H1 (cell line): ENCODE data around the gene TBC1D22A. TPM values are rescaled to one million over a fixed set of nuclear protein-coding genes. Genes with fewer than 3 reads are reported as not detected.

ENCODE experiments used
- CTCF ChIA-PET: fragments of 300-600 bp; sonication (Branson Sonifier 250); formaldehyde crosslinking; loops from one replicate; lab custom pipeline; 2021; ENCODE audit not compliant: partially characterized antibody; lab: Charles Lee
- POLR2A ChIA-PET: fragments of 300-600 bp; sonication (Branson Sonifier 250); formaldehyde crosslinking; loops from one replicate; lab custom pipeline; 2021; ENCODE audit warnings: inconsistent platforms; ENCODE audit not compliant: partially characterized antibody; lab: Charles Lee
- DNase-seq, 2 experiments: peaks; one replicate each; pipeline versions ENCODE4 v3.0.0 to v3.0.0-alpha.2; 2010 to 2022; ENCODE audit warnings: low spot score in 2 of 2, low read depth in 1 of 2, mixed read lengths in 1 of 2
- FAIRE-seq: peaks from 2 replicates; lab custom pipeline; 2011; peaks lifted over from hg19 to GRCh38; lab: Jason Lieb, UNC
- H2AFZ ChIP-seq: 2 replicates; pipeline ENCODE4 v1.8.1; 2012; ENCODE audit warnings: low read length, inconsistent platforms
- H2AK5ac ChIP-seq: 2 replicates; pipeline ENCODE4 v1.6.1; 2013; ENCODE audit warnings: low read depth, low read length
- H2BK120ac ChIP-seq: replicated peaks from 2 replicates; pipeline ENCODE3; 2013; ENCODE audit warnings: low read depth, low read length, inconsistent platforms
- H2BK12ac ChIP-seq: 2 replicates; pipeline ENCODE4 v1.6.1; 2013; ENCODE audit warnings: low read depth, low read length
- H2BK15ac ChIP-seq: 2 replicates; pipeline ENCODE4 v1.6.1; 2013; ENCODE audit warnings: low read length
- H2BK20ac ChIP-seq: 2 replicates; pipeline ENCODE4 v1.6.1; 2013; ENCODE audit warnings: low read length
- H2BK5ac ChIP-seq: 2 replicates; pipeline ENCODE4 v1.6.1; 2013; ENCODE audit warnings: low read depth, low read length
- H3K14ac ChIP-seq: 2 replicates; pipeline ENCODE4 v1.6.1; 2013; ENCODE audit warnings: inconsistent platforms; ENCODE audit not compliant: insufficient read length
- H3K18ac ChIP-seq: 2 replicates; pipeline ENCODE4 v1.6.1; 2013; ENCODE audit warnings: low read length; ENCODE audit errors: extremely low read depth
- H3K23ac ChIP-seq: 2 replicates; pipeline ENCODE4 v1.6.1; 2013; ENCODE audit warnings: inconsistent platforms; ENCODE audit not compliant: insufficient read length
- H3K23me2 ChIP-seq: 2 replicates; pipeline ENCODE4 v1.6.1; 2013; ENCODE audit warnings: low read depth, low read length
- H3K27ac ChIP-seq: 2 replicates; pipeline ENCODE4 v1.6.1; 2011; ENCODE audit warnings: low read depth, low read length, inconsistent platforms
- H3K27me3 ChIP-seq, 4 experiments: replicated peaks in 1 of 4; 1 replicate in 1 of 4; 2 replicates in 3 of 4; pipeline versions ENCODE4 v1.6.1 to v1.8.1; 2011 to 2013; ENCODE audit warnings: low read length in 3 of 4, mild to moderate bottlenecking in 3 of 4, inconsistent platforms in 2 of 4, mixed read lengths in 2 of 4, moderate library complexity in 1 of 4; ENCODE audit not compliant: control insufficient read depth in 3 of 4, insufficient read depth in 3 of 4; ENCODE audit errors: extremely low read depth in 1 of 4
- H3K36me3 ChIP-seq, 4 experiments: 2 replicates each; pipeline versions ENCODE4 v1.6.1 to v1.8.1; 2011 to 2013; ENCODE audit warnings: mild to moderate bottlenecking in 4 of 4, low read length in 3 of 4, moderate library complexity in 2 of 4, control low read depth in 1 of 4, inconsistent platforms in 1 of 4; ENCODE audit not compliant: insufficient read depth in 4 of 4, control insufficient read depth in 2 of 4
- H3K4ac ChIP-seq: replicated peaks from 2 replicates; pipeline ENCODE3; 2013; ENCODE audit warnings: low read length, low read depth, mixed read lengths, inconsistent platforms; ENCODE audit not compliant: insufficient read length
- H3K4me1 ChIP-seq, 4 experiments: replicated peaks in 1 of 4; 1 replicate in 1 of 4; 2 replicates in 3 of 4; pipeline versions ENCODE4 v1.6.1 to v1.8.1; 2011 to 2013; ENCODE audit warnings: low read length in 3 of 4, inconsistent platforms in 2 of 4, mixed read lengths in 1 of 4; ENCODE audit not compliant: insufficient read depth in 4 of 4, control insufficient read depth in 3 of 4
- H3K4me2 ChIP-seq, 2 experiments: 2 replicates each; pipeline versions ENCODE4 v1.6.1 to v1.8.1; 2011 to 2013; ENCODE audit warnings: low read depth in 2 of 2, low read length in 2 of 2, control low read depth in 1 of 2, inconsistent platforms in 1 of 2, mild to moderate bottlenecking in 1 of 2; ENCODE audit not compliant: insufficient read depth in 1 of 2
- H3K4me3 ChIP-seq, 4 experiments: fragments of 200-600, 300-600 bp in 1 of 4; sonication (generic), shearing (Covaris generic), sonication (Bioruptor Twin) in 1 of 4; 2 replicates each; pipeline versions ENCODE4 v1.5.1 to v1.8.1; 2011 to 2016; ENCODE audit warnings: low read length in 4 of 4, low read depth in 3 of 4, control low read depth in 2 of 4, inconsistent platforms in 2 of 4, mild to moderate bottlenecking in 2 of 4, mixed read lengths in 1 of 4, moderate library complexity in 1 of 4; ENCODE audit not compliant: insufficient read depth in 2 of 4; ENCODE audit errors: extremely low read depth in 1 of 4
- H3K56ac ChIP-seq: replicated peaks from 2 replicates; pipeline ENCODE3; 2013; ENCODE audit warnings: low read depth, mild to moderate bottlenecking, mixed read lengths, low read length, inconsistent platforms; ENCODE audit not compliant: insufficient read length
- H3K79me1 ChIP-seq: 2 replicates; pipeline ENCODE4 v1.6.1; 2013; ENCODE audit warnings: low read depth, low read length, control low read depth
- H3K79me2 ChIP-seq, 2 experiments: 2 replicates each; pipeline versions ENCODE4 v1.6.1 to v1.8.1; 2012 to 2013; ENCODE audit warnings: low read length in 2 of 2, mild to moderate bottlenecking in 2 of 2, inconsistent platforms in 1 of 2; ENCODE audit not compliant: insufficient read depth in 2 of 2, control insufficient read depth in 1 of 2
- H3K9ac ChIP-seq, 4 experiments: replicated peaks in 1 of 4; 1 replicate in 1 of 4; 2 replicates in 3 of 4; pipeline versions ENCODE4 v1.6.1 to v1.8.1; 2011 to 2013; ENCODE audit warnings: low read depth in 3 of 4, low read length in 3 of 4, control low read depth in 2 of 4, mild to moderate bottlenecking in 2 of 4, moderate library complexity in 2 of 4, inconsistent platforms in 1 of 4; ENCODE audit errors: extremely low read depth in 1 of 4
- H3K9me3 ChIP-seq, 2 experiments: 2 replicates each; pipeline versions ENCODE4 v1.6.1 to v1.8.1; 2012 to 2013; ENCODE audit warnings: mild to moderate bottlenecking in 2 of 2, moderate library complexity in 2 of 2, control low read depth in 1 of 2, inconsistent platforms in 1 of 2, low read depth in 1 of 2, low read length in 1 of 2, mixed read lengths in 1 of 2; ENCODE audit not compliant: insufficient read depth in 2 of 2
- H4K20me1 ChIP-seq, 2 experiments: replicated peaks in 1 of 2; 2 replicates each; pipeline versions ENCODE3 to v1.8.1; 2011 to 2013; ENCODE audit warnings: inconsistent platforms in 2 of 2, low read length in 2 of 2, mild to moderate bottlenecking in 1 of 2; ENCODE audit not compliant: insufficient read depth in 2 of 2, control insufficient read depth in 1 of 2
- H4K5ac ChIP-seq: 2 replicates; pipeline ENCODE4 v1.6.1; 2013; ENCODE audit warnings: low read length, low read depth, mixed read lengths, inconsistent platforms; ENCODE audit not compliant: insufficient read length
- H4K8ac ChIP-seq: 2 replicates; pipeline ENCODE4 v1.8.0; 2013; ENCODE audit warnings: mild to moderate bottlenecking, moderate library complexity, low read length, inconsistent platforms; ENCODE audit not compliant: insufficient read depth; ENCODE audit errors: extremely low read depth
- H4K91ac ChIP-seq: replicated peaks from 2 replicates; pipeline ENCODE3; 2013; ENCODE audit warnings: low read length, mixed read lengths, inconsistent platforms; ENCODE audit not compliant: insufficient read length
- BCL11A ChIP-seq, 2 experiments: IDR thresholded peaks; one replicate each; pipeline ENCODE4 v1.6.1; 2011; ENCODE audit warnings: low read depth in 2 of 2, low read length in 2 of 2, mild to moderate bottlenecking in 2 of 2
- CBX5 ChIP-seq: fragments of 300-800, 300-1000 bp; sonication (generic); IDR thresholded peaks from 2 replicates; pipeline ENCODE4 v1.7.1; 2016; ENCODE audit warnings: antibody characterized with exemption, low read length, low read depth
- EGR1 ChIP-seq: IDR thresholded peaks from 2 replicates; pipeline ENCODE4 v1.6.1; 2011; ENCODE audit warnings: low read depth, low read length, borderline replicate concordance
- EZH2 ChIP-seq: fragments of 200-600 bp; sonication (generic); IDR thresholded peaks from 2 replicates; pipeline ENCODE4 v1.7.1; 2012; ENCODE audit warnings: low read depth, mild to moderate bottlenecking, moderate library complexity, low read length, inconsistent platforms; ENCODE audit not compliant: severe bottlenecking
- GTF2F1 ChIP-seq: IDR thresholded peaks from 2 replicates; pipeline ENCODE4 v1.6.1; 2012; ENCODE audit warnings: low read depth, low read length, improper control_type of control experiment, borderline replicate concordance
- HDAC6 ChIP-seq: IDR thresholded peaks from one replicate; pipeline ENCODE4 v1.7.1; 2012; ENCODE audit warnings: low read depth, mild to moderate bottlenecking, inconsistent platforms, low read length, moderate library complexity
- POLR2AphosphoS5 ChIP-seq: IDR thresholded peaks from 2 replicates; pipeline ENCODE4 v1.6.1; 2011; ENCODE audit warnings: low read depth, low read length
- POU5F1 ChIP-seq: IDR thresholded peaks from 2 replicates; pipeline ENCODE4 v1.6.1; 2011; ENCODE audit warnings: low read depth, mild to moderate bottlenecking, low read length, moderate library complexity
- RBBP5 ChIP-seq: IDR thresholded peaks from 2 replicates; pipeline ENCODE4 v1.7.1; 2012; ENCODE audit warnings: low read depth, mild to moderate bottlenecking, inconsistent platforms, low read length, moderate library complexity, borderline replicate concordance
- RFX5 ChIP-seq: IDR thresholded peaks from 2 replicates; pipeline ENCODE4 v1.6.1; 2011; ENCODE audit warnings: low read depth, low read length, improper control_type of control experiment, borderline replicate concordance
- TEAD4 ChIP-seq: IDR thresholded peaks from 2 replicates; pipeline ENCODE4 v1.6.1; 2012; ENCODE audit warnings: low read depth, low read length, inconsistent platforms, mixed read lengths
- YY1 ChIP-seq: IDR thresholded peaks from 2 replicates; pipeline ENCODE4 v1.6.1; 2011; ENCODE audit warnings: low read depth, mild to moderate bottlenecking, low read length
- WGBS, 2 experiments: shearing (Covaris generic) in 1 of 2; methylation state at CpG; one replicate each; pipeline versions ENCODE4 v1.1.6 to v1.1.7; 2013 to 2015; ENCODE audit warnings: low lambda C conversion rate in 2 of 2, mixed read lengths in 2 of 2, inconsistent platforms in 1 of 2, low coverage in 1 of 2, missing lambda C conversion rate in 1 of 2; ENCODE audit not compliant: insufficient replicate concordance in 2 of 2, insufficient coverage in 1 of 2, insufficient read length in 1 of 2; ENCODE audit errors: extremely low coverage in 1 of 2, missing lambda C conversion rate in 1 of 2; 5-methylcytosine and 5-hydroxymethylcytosine counted together
- polyA plus RNA-seq, 7 experiments: library from polyadenylated mRNA; depleted of rRNA in 3 of 7; stranded (reverse) in 5 of 7; unstranded in 2 of 7; fragments of >200 nt in 5 of 7; fragments of 200-250 nt in 2 of 7; gene quantifications; 1 replicate in 5 of 7; 2 replicates in 1 of 7; 4 replicates in 1 of 7; pipeline versions ENCODE4 v1.2.1 to v1.2.3, GENCODE V29; 2011 to 2013; ENCODE audit warnings: missing spikeins in 2 of 7, mixed read lengths in 2 of 7
- total RNA-seq: library from RNA; stranded (reverse); fragmentation: NEBNext Ultra II Directional; extraction: Animal tissue kit (Norgen Biotek cat#: 25700); gene quantifications from 2 replicates; pipeline ENCODE4 v1.2.1, GENCODE V29; 2021
- TF ChIP-seq, protein P1 (sequence below): IDR thresholded peaks from 2 replicates; pipeline ENCODE4 v1.6.1; 2011; ENCODE audit warnings: low read length, improper control_type of control experiment

TBC1D22A gene
- total and polyA plus RNA-seq, 2 of the 8 experiments (the other 6 are each of a cell fraction or from before 2014, with no cell fraction given), result 11.9 to 18.4 TPM

GRCh38 chr22:47050401-47051051, 288.1 kb downstream of the TBC1D22A start:
- no peak overlapping the region for H3K9ac ChIP-seq
- no peak overlapping the region for H2BK12ac ChIP-seq
- H3K4me3 ChIP-seq, result no peak overlapping the region
- no peaks in the 10 kb centered on the region for H3K23me2 ChIP-seq
- H4K20me1 ChIP-seq, result peaks cover 0 to 1% of the 10 kb centered on the region in 2 experiments
- no peak for FAIRE-seq
- no peak overlapping the region for H4K8ac ChIP-seq
- H2AFZ ChIP-seq, result no peak overlapping the region
- no peaks in the 10 kb centered on the region for H3K9me3 ChIP-seq
- no peak overlapping the region for H4K91ac ChIP-seq
- no peaks in the 10 kb centered on the region for H3K27me3 ChIP-seq
- no peak overlapping the region for H2AK5ac ChIP-seq
- ChIA-PET POLR2A (no interaction called here), CTCF (interaction anchor here (1.1 kb wide), 1 partner anchor 224 kb away, joined by 5 read pairs; no protein-coding TSS in a partner anchor)
- no peak overlapping the region for H3K14ac ChIP-seq
- no peak overlapping the region for H4K5ac ChIP-seq
- no peak overlapping the region for H3K4me2 ChIP-seq
- no peak overlapping the region for H3K27ac ChIP-seq
- H3K4me1 ChIP-seq, result peaks cover 0 to 5% (median 3%) of the 10 kb centered on the region in 4 experiments; a peak in 4 of 7 replicates
- no peak overlapping the region for H3K56ac ChIP-seq
- H3K23ac ChIP-seq, result no peak overlapping the region
- no peak overlapping the region for H3K18ac ChIP-seq
- H2BK15ac ChIP-seq, result no peak overlapping the region
- H3K79me1 ChIP-seq, result peaks cover 3% of the 10 kb centered on the region; the same call in 1 of the 2 replicates
- no peaks in the 10 kb centered on the region for H3K79me2 ChIP-seq
- DNase-seq, result no peak
- no peaks in the 10 kb centered on the region; a peak in 1 of 8 replicates for H3K36me3 ChIP-seq
- no peak overlapping the region for H3K4ac ChIP-seq
- no peak overlapping the region for H2BK120ac ChIP-seq
- 91% methylated on average over 13 of the region's 20 CpGs; no CpG with 5 or more reads in 1 of the 2 experiments for WGBS, 2 experiments
- H2BK5ac ChIP-seq, result no peak overlapping the region
- H2BK20ac ChIP-seq, result no peak overlapping the region
- TF ChIP-seq CBX5 (no peak), RFX5 (no peak), TEAD4 (no peak), RBBP5 (no peak), EZH2 (no peak), GTF2F1 (no peak), EGR1 (no peak), YY1 (no peak), BCL11A (IDR thresholded peaks at IDR 0.05; ENCODE audit: low read depth in 2 of 2, low read length in 2 of 2) (no peak), POLR2AphosphoS5 (no peak), HDAC6 (no peak), POU5F1 (no peak)
- TF ChIP-seq, protein P1, sequence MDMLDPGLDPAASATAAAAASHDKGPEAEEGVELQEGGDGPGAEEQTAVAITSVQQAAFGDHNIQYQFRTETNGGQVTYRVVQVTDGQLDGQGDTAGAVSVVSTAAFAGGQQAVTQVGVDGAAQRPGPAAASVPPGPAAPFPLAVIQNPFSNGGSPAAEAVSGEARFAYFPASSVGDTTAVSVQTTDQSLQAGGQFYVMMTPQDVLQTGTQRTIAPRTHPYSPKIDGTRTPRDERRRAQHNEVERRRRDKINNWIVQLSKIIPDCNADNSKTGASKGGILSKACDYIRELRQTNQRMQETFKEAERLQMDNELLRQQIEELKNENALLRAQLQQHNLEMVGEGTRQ, result no peak
